ENCODE measurements around the gene LETMD1. TPM values are rescaled to one million over a fixed set of nuclear protein-coding genes. Genes with fewer than 3 reads are reported as not detected.
A peak's percentile ranks its signal among the peaks of the same experiment; 100 is the strongest.
"Not testable (repeated sequence)": the region's sequence is repeated elsewhere in the genome, so short reads cannot be mapped to it uniquely, and the experiment has no call there.

LETMD1 gene
- 19.3 TPM for total RNA-seq
- long read RNA-seq, transcript LETMD1-221 (5 exons, 1,480 nt): minor isoform, 6 of 42 reads
- long read RNA-seq, transcript LETMD1-201 (9 exons, 2,112 nt): major isoform, 23 of 42 reads
- long read RNA-seq, partial matches to known transcripts: 0 of 42 reads
- long read RNA-seq, other reads (novel, unspliced or antisense): 8 of 42 reads

DNA sequence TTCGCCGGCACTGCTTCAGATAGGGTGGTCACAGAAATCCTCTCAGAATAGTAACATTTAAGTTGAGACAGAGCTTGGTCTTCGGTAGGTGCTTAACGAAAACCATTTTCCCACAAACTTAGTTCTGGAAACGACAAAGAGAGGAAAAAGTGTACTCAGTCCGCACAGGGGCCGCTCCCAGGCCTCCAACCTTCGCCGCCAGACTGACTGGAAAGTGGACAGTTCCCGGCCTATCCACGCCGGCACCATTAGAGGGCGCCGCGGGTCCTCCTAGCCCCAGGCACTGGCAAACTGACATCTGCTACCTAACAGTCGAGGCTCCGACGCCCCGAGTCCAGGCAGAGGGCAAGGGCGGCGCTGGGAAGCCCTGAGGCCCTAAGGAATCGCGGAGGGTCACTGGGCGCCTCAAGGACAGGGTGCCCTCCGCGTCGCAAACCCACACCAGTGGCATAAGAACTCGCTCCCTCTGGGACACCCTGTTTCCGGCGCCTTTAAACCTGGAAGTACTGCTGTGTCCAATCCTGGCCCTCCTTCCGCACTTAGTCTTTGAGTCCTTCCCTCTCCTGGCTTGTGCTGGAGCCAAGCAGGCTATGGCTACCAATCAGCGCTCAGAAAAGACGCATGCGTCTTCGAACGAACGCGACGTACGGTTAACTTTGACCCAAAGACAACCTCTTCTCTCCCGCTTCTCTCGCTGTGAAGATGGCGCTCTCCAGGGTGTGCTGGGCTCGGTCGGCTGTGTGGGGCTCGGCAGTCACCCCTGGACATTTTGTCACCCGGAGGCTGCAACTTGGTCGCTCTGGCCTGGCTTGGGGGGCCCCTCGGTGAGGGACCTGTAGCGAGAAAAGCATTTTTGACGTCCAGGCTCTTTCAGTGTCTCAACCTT lies at the start of gene LETMD1:
LETMD1 (plus strand) TSS at position 673 of the 886 bp plus-strand sequence; CDS start at position 703, 30 bp downstream.
- intact Hi-C loops (cut with micrococcal nuclease): no loop called here

GRCh38 chr12:50999093-50999492 lies 49.0 kb upstream of the LETMD1 start:
- intact Hi-C loops (cut with micrococcal nuclease): no loop called here
- DNase-seq: no peak
- ATAC-seq: no peak

More for the DNA sequence above, at the start of gene LETMD1:
- ATAC-seq (peak; percentile 99), DNase-seq (peak; percentile 92)

- DNase-seq: no peak
- intact Hi-C loops (cut with micrococcal nuclease): no loop called here
- ATAC-seq: no peak
These were observed 47.9 kb upstream of the LETMD1 start for GRCh38 chr12:51000245-51000644.

DNA sequence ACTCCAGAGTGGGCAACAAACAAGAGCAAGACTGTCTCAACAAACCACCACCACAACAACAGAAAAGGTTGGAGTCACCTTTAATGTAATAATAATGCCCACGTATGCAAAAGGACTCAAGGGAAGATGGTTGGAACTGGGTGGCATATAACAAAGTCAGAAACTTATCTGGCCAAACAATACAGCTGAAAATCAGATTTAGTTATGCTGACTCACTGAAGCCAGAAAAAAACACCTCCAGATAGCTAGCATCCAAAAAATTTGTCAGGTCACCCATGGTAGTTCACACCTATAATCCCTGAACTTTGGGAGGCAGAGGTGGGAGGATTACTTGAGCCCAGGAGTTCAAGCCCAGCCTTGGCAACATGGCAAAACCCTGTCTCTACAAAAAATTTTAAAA lies 46.3 kb upstream of the LETMD1 start:
- DNase-seq (no peak), ATAC-seq (no peak)
- intact Hi-C loops (cut with micrococcal nuclease): no loop called here

DNA sequence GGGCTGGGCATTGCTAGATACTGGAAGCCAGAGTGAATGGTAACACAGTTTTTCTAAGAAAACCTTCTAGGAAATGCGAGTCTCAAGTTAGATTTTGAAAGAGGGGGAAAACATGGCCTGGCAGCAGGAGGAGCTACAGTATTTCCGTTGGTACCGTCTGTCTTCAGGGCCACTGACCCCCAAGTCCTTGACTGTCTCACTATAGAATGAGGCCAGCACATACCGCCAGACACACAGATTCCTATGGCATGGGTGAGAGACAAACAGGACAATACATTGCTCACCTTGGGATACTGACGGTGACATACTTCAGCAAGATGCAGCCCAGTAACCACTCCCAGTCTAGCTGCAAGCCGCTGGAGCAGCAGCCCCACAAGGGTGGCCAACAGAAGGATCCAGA lies 43.6 kb upstream of the LETMD1 start:
- intact Hi-C loops (cut with micrococcal nuclease): no loop called here
- no peak for ATAC-seq
- no peak for DNase-seq

GRCh38 chr12:51005030-51005429 lies 43.1 kb upstream of the LETMD1 start:
- ATAC-seq (no peak), DNase-seq (no peak)

GRCh38 chr12:51005671-51006070 lies 42.5 kb upstream of the LETMD1 start:
- ATAC-seq (no peak), DNase-seq (no peak)
- intact Hi-C loops (cut with micrococcal nuclease): no loop called here

More at GRCh38 chr12:51005030-51005429, 43.1 kb upstream of the LETMD1 start:
- intact Hi-C loops (cut with micrococcal nuclease): no loop called here

DNA sequence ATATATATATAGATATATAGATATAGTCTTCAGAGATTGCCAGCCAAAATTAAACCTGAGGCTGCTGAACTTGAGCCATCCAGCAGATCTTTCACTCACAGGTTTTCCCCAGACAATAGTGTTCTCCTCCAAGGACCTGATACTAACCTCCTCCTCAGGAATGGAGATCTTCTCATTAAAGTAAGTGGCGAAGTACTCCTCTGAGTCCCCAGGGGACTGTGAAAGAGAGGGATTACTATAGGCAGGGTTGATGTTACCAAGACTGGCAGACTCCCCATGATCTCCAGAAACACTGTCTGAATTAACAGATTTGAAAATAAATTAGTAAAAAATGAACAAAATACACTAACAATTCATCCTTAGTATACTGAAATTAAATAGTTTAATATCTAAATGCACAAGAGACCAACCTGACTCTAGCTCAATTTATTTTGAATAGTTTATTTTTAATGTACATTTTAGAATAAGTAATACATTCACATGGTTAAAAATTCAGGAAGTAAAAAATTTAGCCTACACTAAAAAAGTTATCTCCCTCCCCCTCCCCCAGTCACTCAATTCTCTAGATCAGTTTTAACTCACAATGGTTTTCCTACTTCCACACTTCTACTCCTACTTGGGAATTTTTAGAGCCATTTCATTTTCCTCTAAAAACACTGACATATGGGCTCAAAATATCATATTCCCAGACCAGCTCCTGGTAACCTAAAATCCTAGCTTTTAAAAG lies 39.6 kb upstream of the LETMD1 start:
- ATAC-seq: no peak
- DNase-seq: no peak
- intact Hi-C loops (cut with micrococcal nuclease): no loop called here

- DNase-seq (peak; percentile 75), ATAC-seq (peak; percentile 93)
- intact Hi-C loops (cut with micrococcal nuclease): no loop called here
These were observed 39.1 kb upstream of the LETMD1 start for GRCh38 chr12:51009056-51009440.

- ATAC-seq: no peak
- intact Hi-C loops (cut with micrococcal nuclease): no loop called here
These were observed 36.2 kb upstream of the LETMD1 start for GRCh38 chr12:51011955-51012354.

DNA sequence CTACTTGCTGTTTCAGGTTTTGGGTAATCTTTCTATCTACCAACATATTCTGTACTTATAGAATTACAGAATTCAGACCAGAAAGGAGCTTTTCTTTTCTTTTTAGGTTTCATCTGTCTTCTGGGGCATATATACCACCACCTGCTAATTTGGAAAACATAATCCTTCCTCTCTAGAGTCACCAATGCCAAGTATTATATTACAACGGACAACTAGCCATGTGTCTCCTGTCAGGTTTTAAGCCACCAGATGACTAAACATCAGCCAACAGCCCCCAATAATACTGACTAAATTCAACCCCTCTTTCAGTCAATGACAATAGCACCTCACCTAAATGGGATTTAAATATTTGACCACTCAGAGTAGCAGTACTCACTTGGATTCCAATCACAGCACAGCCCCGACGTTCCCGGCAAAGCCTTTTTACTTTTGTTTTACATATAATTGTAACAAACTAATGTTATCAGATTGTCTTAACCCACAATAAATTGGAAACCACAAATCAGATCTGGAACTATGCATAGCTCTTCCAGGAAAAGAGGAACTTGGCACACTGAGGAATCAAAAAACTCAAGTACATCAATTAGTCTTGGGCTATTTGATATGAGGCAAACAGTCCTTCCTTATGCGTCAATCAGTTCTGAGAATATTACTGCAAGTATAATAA lies 35.4 kb upstream of the LETMD1 start:
- no peak for ATAC-seq
- no peak for DNase-seq
- intact Hi-C loops (cut with micrococcal nuclease): no loop called here

More at GRCh38 chr12:51011955-51012354, 36.2 kb upstream of the LETMD1 start:
- peak; percentile 30 for DNase-seq

DNA sequence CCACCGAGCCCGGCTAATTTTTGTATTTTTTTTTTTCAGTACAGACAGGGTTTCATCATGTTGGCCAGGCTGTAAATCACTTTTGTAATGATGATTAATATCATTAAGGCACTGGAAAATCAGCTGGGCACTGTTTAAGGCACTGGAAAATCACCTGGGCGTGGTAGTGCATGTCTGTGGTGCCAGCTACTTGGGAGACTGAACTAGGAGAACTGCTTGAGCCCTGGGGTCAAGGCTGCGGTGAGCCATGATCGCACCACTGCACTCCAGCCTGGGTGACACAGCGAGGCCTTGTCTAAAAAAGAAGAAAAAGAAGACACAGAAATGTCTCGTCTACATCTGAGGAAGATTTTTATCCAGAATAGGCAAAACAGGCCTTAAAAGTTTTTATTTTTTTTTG lies 34.7 kb upstream of the LETMD1 start:
- ATAC-seq: no peak
- intact Hi-C loops (cut with micrococcal nuclease): no loop called here
- no peak for DNase-seq

GRCh38 chr12:51014467-51014866 lies 33.7 kb upstream of the LETMD1 start:
- intact Hi-C loops (cut with micrococcal nuclease); DNase-seq; ATAC-seq: not testable (repeated sequence)

DNA sequence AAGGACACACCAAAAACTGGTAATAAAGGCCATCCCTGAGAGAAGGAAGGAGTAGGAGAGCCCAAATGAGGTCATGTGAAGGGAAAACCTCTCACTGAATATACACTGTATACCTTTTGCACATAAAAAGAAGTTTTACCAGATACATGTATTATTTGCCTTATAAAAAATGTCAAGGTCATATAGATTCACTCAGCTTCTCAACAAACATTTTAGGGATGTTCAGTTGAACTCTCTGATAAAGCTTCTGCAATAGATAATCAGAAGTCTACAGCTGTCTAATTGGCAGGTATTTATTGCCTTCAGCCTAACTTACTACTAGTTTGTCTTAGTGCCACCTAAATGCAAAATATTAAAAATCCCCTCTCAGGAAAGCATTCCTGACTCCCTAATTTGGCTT lies 30.7 kb upstream of the LETMD1 start:
- intact Hi-C loops (cut with micrococcal nuclease): no loop called here

GRCh38 chr12:51018956-51019355 lies 29.2 kb upstream of the LETMD1 start:
- no peak for ATAC-seq
- intact Hi-C loops (cut with micrococcal nuclease): no loop called here
- DNase-seq: no peak

More for the DNA sequence above, 30.7 kb upstream of the LETMD1 start:
- ATAC-seq: no peak
- no peak for DNase-seq

DNA sequence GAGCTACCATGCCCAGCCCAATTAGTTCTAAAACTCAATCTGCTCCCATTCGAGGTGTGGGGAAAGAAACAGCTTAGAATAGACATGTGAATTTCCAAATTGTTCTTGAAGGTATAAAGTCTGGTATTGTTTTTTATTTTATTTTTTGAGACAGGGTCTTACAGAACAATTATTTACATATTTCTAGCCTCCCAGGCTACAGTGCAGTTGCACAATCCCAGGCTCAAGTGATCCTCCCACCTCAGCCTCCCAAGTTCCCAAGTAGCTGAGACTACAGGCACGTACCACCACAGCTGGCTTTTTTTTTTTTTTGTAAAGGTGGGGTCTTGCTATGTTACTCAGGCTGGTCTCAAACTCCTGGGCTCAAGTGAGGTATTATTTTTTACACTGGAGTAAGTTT lies 28.2 kb upstream of the LETMD1 start:
- DNase-seq (no peak), ATAC-seq (no peak)
- intact Hi-C loops (cut with micrococcal nuclease): no loop called here

GRCh38 chr12:51020448-51021182 lies 27.5 kb upstream of the LETMD1 start:
- intact Hi-C loops (cut with micrococcal nuclease): no loop called here
- DNase-seq (no peak), ATAC-seq (no peak)

- DNase-seq (no peak), ATAC-seq (no peak)
- intact Hi-C loops (cut with micrococcal nuclease): no loop called here
These were observed 26.4 kb upstream of the LETMD1 start for GRCh38 chr12:51021694-51022093.
